Kidney (tissue), 14 donors: ENCODE data around the gene SLC1A7. TPM values are rescaled to one million over a fixed set of nuclear protein-coding genes. Genes with fewer than 3 reads are reported as not detected.

ENCODE experiments used
- DNase-seq, 5 donors: peaks; one replicate each; pipeline ENCODE4 v3.0.0-alpha.2; 2013 to 2020
- FAIRE-seq: peaks from 2 replicates; lab custom pipeline; 2012; peaks lifted over from hg19 to GRCh38; lab: Jason Lieb, UNC
- H3K27ac ChIP-seq, 2 donors: one replicate each; pipeline ENCODE4 v1.7.0; 2013; ENCODE audit warnings: low read depth in 2 of 2, low read length in 2 of 2, inconsistent platforms in 1 of 2
- H3K27me3 ChIP-seq: one replicate; pipeline ENCODE4 v1.7.1; 2013; ENCODE audit warnings: low read length, inconsistent platforms; ENCODE audit not compliant: control insufficient read depth, insufficient read depth
- H3K36me3 ChIP-seq, 3 donors: one replicate each; pipeline versions ENCODE4 v1.7.0 to v1.7.1; 2013; ENCODE audit warnings: low read length in 3 of 3, control low read depth in 1 of 3, inconsistent platforms in 1 of 3; ENCODE audit not compliant: insufficient read depth in 3 of 3, control insufficient read depth in 2 of 3
- H3K4me1 ChIP-seq, 3 donors: one replicate each; pipeline versions ENCODE4 v1.7.0 to v1.7.1; 2013; ENCODE audit warnings: low read length in 3 of 3, inconsistent platforms in 1 of 3, low read depth in 1 of 3; ENCODE audit not compliant: control insufficient read depth in 2 of 3, insufficient read depth in 2 of 3
- H3K4me3 ChIP-seq, 3 donors: one replicate each; pipeline versions ENCODE4 v1.7.0 to v1.8.1; 2013; ENCODE audit warnings: low read length in 3 of 3, control low read depth in 1 of 3, inconsistent platforms in 1 of 3
- H3K9ac ChIP-seq, 3 donors: one replicate each; pipeline versions ENCODE4 v1.7.0 to v1.7.1; 2013; ENCODE audit warnings: low read length in 3 of 3, control low read depth in 1 of 3, inconsistent platforms in 1 of 3
- H3K9me3 ChIP-seq, 3 donors: one replicate each; pipeline versions ENCODE4 v1.7.0 to v1.7.1; 2013; ENCODE audit warnings: low read length in 3 of 3, control low read depth in 1 of 3, inconsistent platforms in 1 of 3; ENCODE audit not compliant: control insufficient read depth in 2 of 3, insufficient read depth in 1 of 3
- intact Hi-C: fragments of 100-400 bp; cut with DNase I; formaldehyde crosslinking; loops from one replicate; pipeline ENCODE4 v1.11.1; 2022
- polyA plus RNA-seq: library from polyadenylated mRNA; stranded (reverse); fragments of 350-450 nt; fragmentation: Illumina TruSeq; extraction: RNeasy Lipid Tissue Mini Kit (QIAGEN cat#74804); gene quantifications from one replicate; pipeline ENCODE4 v1.2.3, GENCODE V29; 2014; ENCODE audit warnings: low read depth, low replicate concordance; ENCODE audit not compliant: insufficient read depth
- total RNA-seq: library from RNA; stranded (reverse); fragmentation: NEBNext Ultra II Directional; extraction: Animal tissue kit (Norgen Biotek cat#: 25700); gene quantifications from one replicate; pipeline ENCODE4 v1.2.1, GENCODE V29; 2021
- TF ChIP-seq, protein P1 (sequence below): IDR thresholded peaks from 3 replicates; pipeline ENCODE4 v1.5.1; 2012; ENCODE audit warnings: mild to moderate bottlenecking, moderate library complexity, borderline replicate concordance; ENCODE audit not compliant: insufficient read depth; ENCODE audit errors: extremely low read depth
- donor health status: control.
- donor health status: control.
- donor health status: control.
- donor health status: control.
- donor health status: control.
- donor health status: DM: yes; HTN: yes; CAD: no.
- donor health status: Normal renal cell carcinoma (clear cell type).

Gene SLC1A7
- total and polyA plus RNA-seq, 2 donors from 2014 or later: 1.0 TPM; not detected in 1

DNA sequence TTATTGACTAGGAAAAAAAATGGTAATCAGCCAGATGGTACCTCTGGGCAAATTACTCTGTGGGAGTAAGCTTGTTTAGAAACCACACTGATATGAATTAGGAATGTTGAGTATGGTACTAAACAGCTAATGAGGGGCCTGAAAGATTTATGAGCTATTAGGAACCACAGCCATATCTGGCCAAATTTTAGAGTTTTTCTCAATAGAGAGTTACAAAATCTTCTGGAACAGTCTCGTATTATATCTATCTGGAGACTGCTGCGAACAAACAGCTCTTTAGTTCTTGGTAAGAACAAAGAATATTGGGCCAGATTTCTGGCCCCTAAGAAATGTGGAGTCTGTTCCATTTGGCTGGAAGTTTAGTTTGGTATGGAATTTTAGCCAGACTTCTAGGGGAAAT is 85.3 kb downstream of the SLC1A7 start:
- DNase-seq: no peak
- Histone ChIP-seq H3K4me1 (no peaks in the 10 kb centered on the region), H3K9me3 (no peaks in the 10 kb centered on the region), H3K9ac (no peak overlapping the region), H3K27ac (no peak overlapping the region), H3K36me3 (peaks cover 0 to 6% (median 5%) of the 10 kb centered on the region in 3 donors), H3K4me3 (no peak overlapping the region), H3K27me3 (no peaks in the 10 kb centered on the region)
- TF ChIP-seq, protein P1, sequence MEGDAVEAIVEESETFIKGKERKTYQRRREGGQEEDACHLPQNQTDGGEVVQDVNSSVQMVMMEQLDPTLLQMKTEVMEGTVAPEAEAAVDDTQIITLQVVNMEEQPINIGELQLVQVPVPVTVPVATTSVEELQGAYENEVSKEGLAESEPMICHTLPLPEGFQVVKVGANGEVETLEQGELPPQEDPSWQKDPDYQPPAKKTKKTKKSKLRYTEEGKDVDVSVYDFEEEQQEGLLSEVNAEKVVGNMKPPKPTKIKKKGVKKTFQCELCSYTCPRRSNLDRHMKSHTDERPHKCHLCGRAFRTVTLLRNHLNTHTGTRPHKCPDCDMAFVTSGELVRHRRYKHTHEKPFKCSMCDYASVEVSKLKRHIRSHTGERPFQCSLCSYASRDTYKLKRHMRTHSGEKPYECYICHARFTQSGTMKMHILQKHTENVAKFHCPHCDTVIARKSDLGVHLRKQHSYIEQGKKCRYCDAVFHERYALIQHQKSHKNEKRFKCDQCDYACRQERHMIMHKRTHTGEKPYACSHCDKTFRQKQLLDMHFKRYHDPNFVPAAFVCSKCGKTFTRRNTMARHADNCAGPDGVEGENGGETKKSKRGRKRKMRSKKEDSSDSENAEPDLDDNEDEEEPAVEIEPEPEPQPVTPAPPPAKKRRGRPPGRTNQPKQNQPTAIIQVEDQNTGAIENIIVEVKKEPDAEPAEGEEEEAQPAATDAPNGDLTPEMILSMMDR: no peak
- no peak for FAIRE-seq
- intact Hi-C loops: no loop called here

GRCh38 chr1:53051676-53052075 is 90.8 kb downstream of the SLC1A7 start:
- TF ChIP-seq, protein P1: no peak
- no peaks in the 10 kb centered on the region for H3K27me3 ChIP-seq
- H3K36me3 ChIP-seq: peaks cover 4 to 30% (median 21%) of the 10 kb centered on the region in 3 donors
- no peaks in the 10 kb centered on the region for H3K4me1 ChIP-seq
- no peak overlapping the region for H3K9ac ChIP-seq
- H3K4me3 ChIP-seq: no peak overlapping the region
- H3K9me3 ChIP-seq: no peaks in the 10 kb centered on the region
- DNase-seq (no peak), FAIRE-seq (no peak)
- no peak overlapping the region for H3K27ac ChIP-seq
- intact Hi-C loops: no loop called here

GRCh38 chr1:53050310-53050709 is 92.1 kb downstream of the SLC1A7 start:
- intact Hi-C loops: no loop called here
- TF ChIP-seq, protein P1: no peak
- no peaks in the 10 kb centered on the region for H3K4me1 ChIP-seq
- H3K4me3 ChIP-seq: no peak overlapping the region
- H3K27me3 ChIP-seq: no peaks in the 10 kb centered on the region
- DNase-seq: no peak
- no peaks in the 10 kb centered on the region for H3K9me3 ChIP-seq
- H3K36me3 ChIP-seq: peaks cover 4 to 30% (median 21%) of the 10 kb centered on the region in 3 donors
- no peak overlapping the region for H3K9ac ChIP-seq
- H3K27ac ChIP-seq: no peak overlapping the region
- FAIRE-seq: no peak

GRCh38 chr1:53049574-53049967 is 92.9 kb downstream of the SLC1A7 start:
- no peak overlapping the region for H3K4me3 ChIP-seq
- peaks cover 4 to 30% (median 21%) of the 10 kb centered on the region in 3 donors for H3K36me3 ChIP-seq
- DNase-seq (no peak), FAIRE-seq (no peak)
- TF ChIP-seq, protein P1: no peak
- no peaks in the 10 kb centered on the region for H3K27me3 ChIP-seq
- H3K27ac ChIP-seq: no peak overlapping the region
- H3K9ac ChIP-seq: no peak overlapping the region
- H3K4me1 ChIP-seq: no peaks in the 10 kb centered on the region
- no peaks in the 10 kb centered on the region for H3K9me3 ChIP-seq
- intact Hi-C loops: no loop called here
